Sigmoid colon (tissue), 7 donors: Measurements from ENCODE around the gene H6PD. TPM values are rescaled to one million over a fixed set of nuclear protein-coding genes. Genes with fewer than 3 reads are reported as not detected.

Experiments used
- DNase-seq: peaks from one replicate; pipeline ENCODE4 v3.0.0-alpha.2; 2019
- H3K27ac ChIP-seq, 4 donors: fragments of 200-600 bp; sonication (generic); one replicate each; pipeline ENCODE4 v1.5.1; 2016 to 2019; ENCODE audit warnings: mild to moderate bottlenecking in 1 of 4
- H3K27me3 ChIP-seq, 3 donors: fragments of 200-600 bp; sonication (generic); one replicate each; pipeline ENCODE4 v1.5.1; 2019; ENCODE audit warnings: mild to moderate bottlenecking in 1 of 3
- H3K36me3 ChIP-seq, 4 donors: fragments of 200-600 bp; sonication (generic); one replicate each; pipeline ENCODE4 v1.5.1; 2016 to 2019
- H3K4me1 ChIP-seq, 4 donors: fragments of 200-600 bp; sonication (generic); one replicate each; pipeline ENCODE4 v1.5.1; 2017 to 2019
- H3K4me3 ChIP-seq, 4 donors: fragments of 200-600 bp; sonication (generic); one replicate each; pipeline ENCODE4 v1.5.1; 2017 to 2019; ENCODE audit warnings: mild to moderate bottlenecking in 2 of 4, moderate library complexity in 1 of 4
- H3K9me3 ChIP-seq, 4 donors: fragments of 200-600 bp in 3 of 4; sonication (generic) in 3 of 4; one replicate each; pipeline versions ENCODE4 v1.5.1 to v1.6.1; 2013 to 2019
- EP300 ChIP-seq, 4 donors: sonication (generic); formaldehyde crosslinking; IDR thresholded peaks; one replicate each; pipeline ENCODE4 v1.6.1; 2017; ENCODE audit warnings: antibody characterized with exemption in 4 of 4
- POLR2A ChIP-seq, 2 donors: fragments of 450-650 bp; IDR thresholded peaks; one replicate each; pipeline ENCODE4 v1.6.1; 2016; ENCODE audit warnings: antibody characterized with exemption in 2 of 2, mild to moderate bottlenecking in 2 of 2, moderate library complexity in 2 of 2
- POLR2AphosphoS5 ChIP-seq, 4 donors: sonication (generic); formaldehyde crosslinking; IDR thresholded peaks; one replicate each; pipeline ENCODE4 v1.6.1; 2017; ENCODE audit warnings: antibody characterized with exemption in 4 of 4
- WGBS, 2 donors: extraction: QIAGEN DNeasy Blood & Tissue Kit; methylation state at CpG; one replicate each; pipeline ENCODE4 v1.1.7; 2013; 5-methylcytosine and 5-hydroxymethylcytosine counted together
- intact Hi-C: fragments of 100-400 bp; cut with DNase I; formaldehyde crosslinking; loops from one replicate; pipeline ENCODE4 v1.15.1; 2023
- polyA plus RNA-seq, 3 donors: library from polyadenylated mRNA; stranded (reverse); fragments of 200-250 nt; gene quantifications; one replicate each; pipeline ENCODE4 v1.2.3, GENCODE V29; 2013
- total RNA-seq, 4 donors: library from RNA; depleted of rRNA; stranded (reverse); fragments of >200 nt; gene quantifications; one replicate each; pipeline ENCODE4 v1.1.0, GENCODE V29; 2016
- TF ChIP-seq, protein P1 (sequence below), 4 experiments: fragments of 450-650 bp in 3 of 4; fragments of 200-600 bp in 1 of 4; IDR thresholded peaks; one replicate each; pipeline ENCODE4 v1.5.1; 2016 to 2019; ENCODE audit warnings: antibody characterized with exemption in 4 of 4, mild to moderate bottlenecking in 3 of 4, moderate library complexity in 2 of 4
- donor health status: healthy with polysubstance abuse.
- donor health status: Bipolar disorder and iron deficiency.
- donor health status: healthy.

Gene H6PD
- total and polyA plus RNA-seq, 7 donors, result 2.8 to 34.3 (median 23.2) TPM

DNA sequence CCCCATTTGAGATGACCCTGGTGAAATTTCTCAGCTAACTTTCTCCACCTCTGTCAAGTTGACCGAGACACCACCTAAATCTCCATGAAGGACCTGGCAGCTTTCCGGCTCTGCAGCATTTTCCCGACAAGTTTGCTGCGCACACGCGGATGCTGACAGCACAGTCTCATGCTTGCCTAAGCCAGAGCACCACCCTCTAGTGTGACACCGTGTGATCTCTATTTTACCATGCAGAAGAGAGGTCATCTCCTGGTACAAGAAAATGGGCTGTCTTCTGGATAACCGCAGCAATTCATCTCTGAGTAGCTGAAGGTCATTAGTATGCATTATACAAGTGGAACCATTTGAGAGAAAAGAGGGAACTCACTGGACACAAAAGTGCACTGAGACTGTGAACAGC, 38.9 kb upstream of the H6PD start:
- Histone ChIP-seq H3K4me3 (no peak overlapping the region), H3K9me3 (no peaks in the 10 kb centered on the region), H3K27me3 (peaks cover 3 to 27% (median 23%) of the 10 kb centered on the region in 3 donors), H3K36me3 (no peaks in the 10 kb centered on the region), H3K4me1 (peaks cover 0 to 23% (median 14%) of the 10 kb centered on the region in 4 donors), H3K27ac (peak overlapping the region in 2 of 4 donors; percentile 36 to 42)
- intact Hi-C loops, result loop anchor here (2.0 to 10.0 kb wide), 3 partner anchors 53 to 281 kb away; no protein-coding TSS in a partner anchor
- WGBS, 2 donors, result 90 to 92% methylated on average over 8 of the region's 8 CpGs
- DNase-seq, result no peak
- TF ChIP-seq POLR2AphosphoS5 (IDR thresholded peaks at IDR 0.05) (no peak), POLR2A (IDR thresholded peaks at IDR 0.05) (no peak), EP300 (IDR thresholded peaks at IDR 0.05) (no peak)
- TF ChIP-seq, protein P1, sequence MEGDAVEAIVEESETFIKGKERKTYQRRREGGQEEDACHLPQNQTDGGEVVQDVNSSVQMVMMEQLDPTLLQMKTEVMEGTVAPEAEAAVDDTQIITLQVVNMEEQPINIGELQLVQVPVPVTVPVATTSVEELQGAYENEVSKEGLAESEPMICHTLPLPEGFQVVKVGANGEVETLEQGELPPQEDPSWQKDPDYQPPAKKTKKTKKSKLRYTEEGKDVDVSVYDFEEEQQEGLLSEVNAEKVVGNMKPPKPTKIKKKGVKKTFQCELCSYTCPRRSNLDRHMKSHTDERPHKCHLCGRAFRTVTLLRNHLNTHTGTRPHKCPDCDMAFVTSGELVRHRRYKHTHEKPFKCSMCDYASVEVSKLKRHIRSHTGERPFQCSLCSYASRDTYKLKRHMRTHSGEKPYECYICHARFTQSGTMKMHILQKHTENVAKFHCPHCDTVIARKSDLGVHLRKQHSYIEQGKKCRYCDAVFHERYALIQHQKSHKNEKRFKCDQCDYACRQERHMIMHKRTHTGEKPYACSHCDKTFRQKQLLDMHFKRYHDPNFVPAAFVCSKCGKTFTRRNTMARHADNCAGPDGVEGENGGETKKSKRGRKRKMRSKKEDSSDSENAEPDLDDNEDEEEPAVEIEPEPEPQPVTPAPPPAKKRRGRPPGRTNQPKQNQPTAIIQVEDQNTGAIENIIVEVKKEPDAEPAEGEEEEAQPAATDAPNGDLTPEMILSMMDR (IDR thresholded peaks at IDR 0.05), result no peak

DNA sequence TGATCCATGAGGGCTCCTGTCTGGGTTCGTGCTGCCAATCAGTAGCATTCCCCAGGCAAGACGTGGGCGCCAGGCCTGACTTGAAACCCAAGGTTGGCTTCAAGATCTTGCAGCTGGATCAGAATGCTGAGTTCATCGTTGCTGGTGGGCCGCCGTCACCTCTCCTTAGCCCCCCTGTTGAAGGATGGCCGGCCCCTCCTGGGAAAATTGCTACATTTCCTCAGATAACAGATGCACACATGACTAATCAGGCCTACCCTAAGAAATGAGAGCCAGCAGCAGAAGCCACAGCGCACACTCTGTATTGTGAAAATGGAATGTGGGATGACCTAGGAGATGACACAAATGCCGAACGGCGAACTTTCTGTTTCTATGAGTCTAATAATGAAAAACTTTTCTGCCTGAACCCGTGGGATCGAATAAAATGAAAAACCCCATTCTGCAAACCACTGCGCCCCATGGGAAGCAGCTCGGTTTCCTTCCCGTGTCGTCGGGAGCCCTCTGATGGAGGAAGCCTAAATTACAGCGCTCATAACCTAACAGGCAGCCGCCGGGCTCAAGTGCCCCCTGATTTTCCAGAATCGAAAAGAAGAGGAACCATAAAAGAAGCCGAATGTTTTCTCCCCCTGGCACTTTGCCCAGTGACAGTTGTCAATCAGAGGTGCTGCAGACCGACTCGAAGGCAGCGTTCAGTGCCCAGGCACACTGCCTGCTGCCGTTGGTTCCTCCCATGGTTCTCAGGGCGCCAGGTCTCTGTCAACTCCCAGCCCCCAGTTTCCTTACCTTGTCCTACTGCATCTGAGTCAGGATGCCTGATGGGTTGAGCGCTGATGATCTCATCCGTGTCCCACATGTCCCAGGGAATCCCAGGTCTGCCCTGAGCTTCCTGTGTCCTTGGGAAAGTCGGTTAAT, 38.2 kb upstream of the H6PD start:
- DNase-seq, result peak; percentile 82
- Histone ChIP-seq H3K4me1 (peaks cover 0 to 30% (median 20%) of the 10 kb centered on the region in 4 donors), H3K4me3 (no peak overlapping the region), H3K27me3 (peaks cover 3 to 27% (median 23%) of the 10 kb centered on the region in 3 donors), H3K36me3 (no peaks in the 10 kb centered on the region), H3K9me3 (no peaks in the 10 kb centered on the region), H3K27ac (peak overlapping the region; percentile 14 to 42 (median 25))
- TF ChIP-seq, protein P1 (IDR thresholded peaks at IDR 0.05), result peak; percentile 59 to 71 (median 68)
- TF ChIP-seq POLR2AphosphoS5 (IDR thresholded peaks at IDR 0.05), result peak in 1 of 4 donors; percentile 35
- no peak for TF ChIP-seq POLR2A (IDR thresholded peaks at IDR 0.05)
- intact Hi-C loops, result loop anchor here (2.0 to 10.0 kb wide), 3 partner anchors 54 to 282 kb away; no protein-coding TSS in a partner anchor
- 27% methylated on average over 31 of the region's 31 CpGs for WGBS, 2 donors

DNA sequence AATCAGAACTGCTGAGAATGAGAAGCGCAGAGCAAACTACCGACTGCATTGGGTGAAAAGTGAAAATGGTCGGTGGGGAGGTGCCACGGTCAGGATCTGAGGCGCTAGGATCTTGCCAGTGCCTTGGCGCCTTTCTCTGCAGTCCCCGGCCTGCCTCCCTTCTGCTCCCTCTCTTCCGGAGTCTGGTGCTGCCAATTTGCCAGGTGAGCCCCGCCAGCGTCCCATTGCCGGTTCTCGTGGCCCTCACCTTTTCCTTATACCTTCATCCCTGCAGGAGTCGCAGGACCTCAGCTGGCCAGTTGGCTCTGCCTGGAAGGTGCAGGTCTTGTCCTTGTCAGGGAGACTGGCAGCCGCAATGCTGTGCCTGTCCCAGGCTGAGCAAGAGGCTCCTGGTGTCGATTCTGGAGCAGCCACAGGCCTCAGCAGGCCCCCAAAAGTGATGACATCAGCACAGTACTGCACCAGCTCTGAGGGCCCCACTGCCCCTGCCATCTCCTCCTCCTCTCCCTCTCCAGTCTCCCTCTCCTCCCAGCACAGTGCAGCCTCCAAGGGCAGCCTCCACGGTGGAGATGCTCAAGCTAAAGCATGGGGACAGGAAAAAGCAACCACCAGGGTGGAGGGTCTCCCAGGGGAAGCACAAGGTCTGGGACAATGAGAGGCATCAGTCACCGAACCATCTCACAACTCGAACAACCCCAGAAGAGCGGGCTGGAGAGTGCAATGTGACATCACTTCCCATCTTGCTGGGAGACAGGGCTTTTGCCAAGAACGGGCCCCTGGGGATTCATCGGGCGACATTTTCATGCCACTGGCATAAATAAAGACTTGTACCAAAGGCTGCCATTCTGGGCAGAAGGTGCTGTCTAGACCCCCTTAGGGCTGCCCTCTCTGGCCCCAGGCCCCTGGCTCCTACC, 37.1 kb upstream of the H6PD start:
- no peaks in the 10 kb centered on the region for H3K36me3 ChIP-seq
- TF ChIP-seq POLR2AphosphoS5 (IDR thresholded peaks at IDR 0.05) (no peak), POLR2A (IDR thresholded peaks at IDR 0.05) (no peak), EP300 (IDR thresholded peaks at IDR 0.05) (no peak)
- TF ChIP-seq, protein P1 (IDR thresholded peaks at IDR 0.05), result no peak
- DNase-seq, result no peak
- peaks cover 4 to 33% (median 25%) of the 10 kb centered on the region in 3 donors for H3K27me3 ChIP-seq
- no peaks in the 10 kb centered on the region for H3K9me3 ChIP-seq
- H3K4me1 ChIP-seq, result peaks cover 0 to 40% (median 31%) of the 10 kb centered on the region in 4 donors
- no peak overlapping the region for H3K27ac ChIP-seq
- H3K4me3 ChIP-seq, result no peak overlapping the region
- 82 to 88% methylated on average over 22 of the region's 22 CpGs for WGBS, 2 donors
- intact Hi-C loops, result loop anchor here (2.0 to 10.0 kb wide), 3 partner anchors 55 to 283 kb away; no protein-coding TSS in a partner anchor

DNA sequence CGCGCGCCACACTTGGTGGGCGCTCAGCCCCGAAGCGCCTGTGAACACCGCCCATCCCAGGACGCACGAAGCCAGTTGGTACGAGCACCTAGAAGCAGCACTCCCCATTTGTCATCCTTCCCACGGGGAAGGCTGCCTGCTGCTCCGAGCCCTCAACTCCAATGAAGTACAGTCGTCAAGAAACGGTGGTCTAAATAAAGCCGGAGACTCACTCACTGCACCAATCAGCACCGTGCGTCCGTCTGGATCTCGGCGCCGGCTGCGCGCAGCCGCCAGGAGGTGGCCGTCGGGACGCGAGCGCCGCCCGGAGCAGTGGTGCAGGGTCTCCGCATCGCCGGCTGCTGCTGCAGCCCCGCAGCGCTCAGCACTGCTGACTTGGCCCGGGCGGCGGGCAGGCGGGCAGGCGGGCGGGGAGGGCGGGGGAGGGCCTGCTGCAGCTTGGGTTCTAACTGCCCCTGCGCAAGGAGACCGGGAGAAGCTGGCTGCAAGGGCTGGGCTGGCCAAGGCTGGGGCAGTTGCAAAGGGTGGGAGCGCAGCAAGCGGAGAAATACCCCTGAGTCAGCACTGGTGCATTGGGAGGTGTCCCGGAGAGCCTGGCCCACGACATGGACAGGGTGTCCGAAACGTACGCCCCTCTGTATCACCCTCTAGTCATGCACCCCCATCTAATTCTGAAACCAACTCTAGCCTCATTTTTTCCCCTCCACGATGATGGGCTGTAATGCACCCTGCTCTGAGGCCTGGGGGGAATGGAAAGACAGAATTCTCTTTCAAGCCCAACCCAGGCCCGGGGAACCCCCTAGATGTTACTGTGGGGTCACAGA, 35.8 kb upstream of the H6PD start:
- intact Hi-C loops, result loop anchor here (10.0 kb wide), 1 partner anchor 284 kb away; no protein-coding TSS in a partner anchor
- Histone ChIP-seq H3K9me3 (no peaks in the 10 kb centered on the region), H3K27me3 (peaks cover 10 to 46% (median 38%) of the 10 kb centered on the region in 3 donors), H3K27ac (no peak overlapping the region), H3K36me3 (no peaks in the 10 kb centered on the region), H3K4me1 (peaks cover 0 to 43% (median 33%) of the 10 kb centered on the region in 4 donors), H3K4me3 (peak overlapping the region in 2 of 4 donors; percentile 18 to 27)
- TF ChIP-seq POLR2A (IDR thresholded peaks at IDR 0.05) (no peak), EP300 (IDR thresholded peaks at IDR 0.05) (no peak)
- TF ChIP-seq, protein P1 (IDR thresholded peaks at IDR 0.05), result no peak
- 21 to 22% methylated on average over 54 of the region's 54 CpGs for WGBS, 2 donors
- no peak for DNase-seq
